Stimulated activated naive B cell treated with anti-CD40 and anti-IgM and Interleukin-4, amounts not matched to agents 10 μg/mL and 1 μg/mL and 100 μg/mL, for 72 hours (primary cell): ENCODE results near the gene CLDND2.

Experiments used
- ATAC-seq, 2 donors: fragments of 150-1000 bp; cut with Tn5 transposase; replicated peaks; 2 replicates each; pipeline ENCODE4 v1.10.0; 2021; ENCODE audit warnings: moderate library complexity in 1 of 2
- DNase-seq: peaks from one replicate; pipeline ENCODE4 v3.0.0; 2021
- H3K27ac Mint-ChIP-seq: one replicate; pipeline ENCODE4 v1.8.0; 2022; ENCODE audit warnings: mild to moderate bottlenecking, mixed read lengths
- H3K27me3 Mint-ChIP-seq, 2 donors: one replicate each; pipeline ENCODE4 v1.8.0; 2022; ENCODE audit warnings: mixed read lengths in 2 of 2
- H3K36me3 Mint-ChIP-seq, 2 donors: one replicate each; pipeline ENCODE4 v1.8.0; 2022; ENCODE audit warnings: mixed read lengths in 2 of 2, mild to moderate bottlenecking in 1 of 2
- H3K4me1 Mint-ChIP-seq, 2 donors: one replicate each; pipeline ENCODE4 v1.8.0; 2022; ENCODE audit warnings: mixed read lengths in 2 of 2, mild to moderate bottlenecking in 1 of 2
- H3K4me3 Mint-ChIP-seq, 2 donors: one replicate each; pipeline ENCODE4 v1.8.0; 2022; ENCODE audit warnings: mild to moderate bottlenecking in 2 of 2, mixed read lengths in 2 of 2, moderate library complexity in 1 of 2
- H3K9me3 Mint-ChIP-seq, 2 donors: one replicate each; pipeline ENCODE4 v1.8.0; 2022; ENCODE audit warnings: mixed read lengths in 2 of 2, mild to moderate bottlenecking in 1 of 2

The CLDND2 gene

DNA sequence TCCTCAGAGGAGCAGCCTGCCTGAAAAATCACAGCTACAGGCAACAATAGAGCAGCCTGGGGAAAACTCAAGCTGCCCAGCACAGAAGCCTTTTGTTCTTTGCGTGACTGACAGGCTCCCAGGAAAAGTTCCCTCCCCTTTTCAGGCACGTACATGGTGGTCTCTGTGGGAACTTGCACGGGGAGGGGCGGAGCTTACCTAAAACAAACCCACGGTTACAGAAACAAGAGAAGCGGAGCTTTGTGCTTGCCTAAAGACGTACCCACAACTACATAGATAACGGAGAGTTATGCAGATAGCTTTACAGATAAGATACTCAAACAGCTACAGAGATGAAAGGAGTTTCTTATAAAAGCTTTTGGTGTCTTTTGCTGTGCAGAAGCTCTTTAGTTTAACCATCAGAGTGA lies 14.1 kb downstream of the CLDND2 start:
- peaks cover 0 to 10% of the 10 kb centered on the region in 2 donors for H3K4me1 Mint-ChIP-seq
- H3K9me3 Mint-ChIP-seq, result no peaks in the 10 kb centered on the region
- no peak overlapping the region for H3K27ac Mint-ChIP-seq
- peaks cover 44 to 55% of the 10 kb centered on the region in 2 donors for H3K36me3 Mint-ChIP-seq
- H3K27me3 Mint-ChIP-seq, result no peaks in the 10 kb centered on the region
- no peak overlapping the region for H3K4me3 Mint-ChIP-seq
- DNase-seq (no peak), ATAC-seq (no peak)

DNA sequence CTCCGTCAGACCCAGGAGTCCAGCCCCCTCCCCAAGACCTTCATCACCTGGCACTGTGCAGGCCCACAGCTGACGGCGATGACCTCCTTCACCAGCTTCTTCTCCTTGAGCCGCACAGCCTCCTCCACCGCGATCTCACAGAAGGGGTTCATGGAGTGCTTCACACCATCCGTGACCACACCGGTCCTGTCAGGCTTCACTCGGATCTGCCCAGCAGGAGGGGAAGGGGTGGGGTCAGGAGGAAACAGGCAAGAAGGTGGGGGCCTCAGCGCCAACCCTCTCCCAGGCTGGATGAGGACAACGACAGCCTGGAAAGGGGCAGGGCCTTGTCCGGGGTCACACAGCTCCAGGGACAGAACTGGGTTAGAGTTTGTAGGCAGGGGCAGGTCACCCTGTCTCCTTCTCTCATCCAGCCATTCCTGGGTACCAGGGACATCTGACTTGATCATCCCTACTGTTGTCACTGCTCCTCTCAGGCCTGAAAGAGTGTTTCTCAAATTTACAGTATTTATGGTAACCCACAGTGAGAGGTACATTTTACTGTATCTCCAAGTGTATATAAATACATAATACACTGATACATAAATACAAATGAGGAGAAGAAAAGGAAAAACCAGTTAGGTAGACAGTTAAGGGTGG lies 14.6 kb downstream of the CLDND2 start:
- ATAC-seq (no peak), DNase-seq (no peak)
- H3K36me3 Mint-ChIP-seq, result peaks cover 45 to 51% of the 10 kb centered on the region in 2 donors
- no peak overlapping the region for H3K4me3 Mint-ChIP-seq
- H3K27me3 Mint-ChIP-seq, result no peaks in the 10 kb centered on the region
- H3K9me3 Mint-ChIP-seq, result no peaks in the 10 kb centered on the region
- peaks cover 0 to 5% of the 10 kb centered on the region in 2 donors for H3K4me1 Mint-ChIP-seq
- peak overlapping the region; percentile 56 for H3K27ac Mint-ChIP-seq

- Mint-ChIP-seq H3K4me1 (peaks cover 0 to 4% of the 10 kb centered on the region in 2 donors), H3K9me3 (no peaks in the 10 kb centered on the region), H3K4me3 (no peak overlapping the region), H3K27ac (no peak overlapping the region), H3K36me3 (peaks cover 41 to 48% of the 10 kb centered on the region in 2 donors), H3K27me3 (no peaks in the 10 kb centered on the region)
- no peak for ATAC-seq
- no peak for DNase-seq
Measured at GRCh38 chr19:51352783-51353360, 15.9 kb downstream of the CLDND2 start.

GRCh38 chr19:51351266-51351990 lies 17.4 kb downstream of the CLDND2 start:
- Mint-ChIP-seq H3K36me3 (peaks cover 48 to 51% of the 10 kb centered on the region in 2 donors), H3K4me3 (no peak overlapping the region)

GRCh38 chr19:51347209-51347928 lies 21.4 kb downstream of the CLDND2 start:
- ATAC-seq (no peak), DNase-seq (no peak)
- Mint-ChIP-seq H3K27ac (no peak overlapping the region), H3K36me3 (peaks cover 45 to 49% of the 10 kb centered on the region in 2 donors), H3K4me1 (peaks cover 26 to 45% of the 10 kb centered on the region in 2 donors), H3K9me3 (no peaks in the 10 kb centered on the region), H3K4me3 (no peak overlapping the region), H3K27me3 (no peaks in the 10 kb centered on the region)

More at GRCh38 chr19:51351266-51351990, 17.4 kb downstream of the CLDND2 start:
- ATAC-seq (no peak), DNase-seq (no peak)
- Mint-ChIP-seq H3K27ac (no peak overlapping the region), H3K4me1 (peaks cover 2 to 10% of the 10 kb centered on the region in 2 donors), H3K9me3 (no peaks in the 10 kb centered on the region), H3K27me3 (no peaks in the 10 kb centered on the region)

DNA sequence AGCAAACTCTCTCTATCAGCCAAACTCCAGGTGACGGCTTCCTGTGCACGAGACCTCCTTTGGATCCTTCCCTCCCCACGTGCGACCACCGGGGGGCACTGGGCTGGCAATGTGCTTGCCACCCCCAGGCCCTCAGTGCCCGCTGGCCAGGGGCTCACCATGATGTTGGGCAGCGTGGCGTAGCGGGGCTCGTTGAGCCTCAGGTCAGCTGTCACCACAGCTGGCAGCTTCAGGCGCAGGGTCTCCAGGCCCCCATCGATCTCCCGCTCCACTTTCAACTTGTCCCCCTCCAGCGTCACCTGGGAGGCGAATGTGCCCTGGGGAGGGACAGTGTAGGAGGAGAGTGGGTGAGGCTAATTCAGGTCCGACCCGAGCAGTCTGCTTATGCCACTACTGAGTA lies 22.1 kb downstream of the CLDND2 start:
- ATAC-seq (no peak), DNase-seq (no peak)
- Mint-ChIP-seq H3K27ac (no peak overlapping the region), H3K4me3 (no peak overlapping the region), H3K4me1 (peaks cover 29 to 51% of the 10 kb centered on the region in 2 donors), H3K9me3 (no peaks in the 10 kb centered on the region), H3K36me3 (peaks cover 39 to 43% of the 10 kb centered on the region in 2 donors), H3K27me3 (no peaks in the 10 kb centered on the region)

DNA sequence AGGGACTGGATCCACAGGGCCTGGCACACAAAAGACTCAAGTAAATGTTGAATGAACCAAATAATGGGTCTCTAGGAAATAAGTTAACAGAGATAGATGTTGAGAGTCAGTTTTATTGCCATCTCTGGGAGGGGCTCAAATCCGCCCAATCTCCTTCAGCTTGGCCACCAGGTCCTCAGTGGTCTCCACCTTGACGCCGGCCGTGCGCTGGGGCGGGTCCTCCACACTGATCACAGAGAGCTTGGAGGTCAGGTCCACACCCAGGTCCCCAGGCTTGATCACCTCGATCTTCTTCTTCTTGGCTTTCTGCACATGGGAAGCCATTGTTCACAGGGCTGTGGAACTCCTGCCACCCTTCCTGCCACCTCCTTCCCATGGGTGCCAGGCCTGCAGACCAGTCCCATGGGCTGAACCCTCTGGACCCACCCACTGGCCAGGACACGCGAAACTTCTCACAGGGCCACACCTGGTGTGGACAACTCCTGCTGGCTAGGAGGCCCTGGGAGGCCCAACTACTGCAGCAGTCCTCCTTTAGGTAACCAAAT lies 23.7 kb downstream of the CLDND2 start:
- Mint-ChIP-seq H3K9me3 (no peaks in the 10 kb centered on the region), H3K36me3 (peaks cover 24 to 33% of the 10 kb centered on the region in 2 donors), H3K27ac (peak overlapping the region; percentile 84), H3K4me3 (peak overlapping the region; percentile 58 to 69), H3K27me3 (no peaks in the 10 kb centered on the region), H3K4me1 (peaks cover 35 to 64% of the 10 kb centered on the region in 2 donors)
- ATAC-seq, result no peak
- no peak for DNase-seq

DNA sequence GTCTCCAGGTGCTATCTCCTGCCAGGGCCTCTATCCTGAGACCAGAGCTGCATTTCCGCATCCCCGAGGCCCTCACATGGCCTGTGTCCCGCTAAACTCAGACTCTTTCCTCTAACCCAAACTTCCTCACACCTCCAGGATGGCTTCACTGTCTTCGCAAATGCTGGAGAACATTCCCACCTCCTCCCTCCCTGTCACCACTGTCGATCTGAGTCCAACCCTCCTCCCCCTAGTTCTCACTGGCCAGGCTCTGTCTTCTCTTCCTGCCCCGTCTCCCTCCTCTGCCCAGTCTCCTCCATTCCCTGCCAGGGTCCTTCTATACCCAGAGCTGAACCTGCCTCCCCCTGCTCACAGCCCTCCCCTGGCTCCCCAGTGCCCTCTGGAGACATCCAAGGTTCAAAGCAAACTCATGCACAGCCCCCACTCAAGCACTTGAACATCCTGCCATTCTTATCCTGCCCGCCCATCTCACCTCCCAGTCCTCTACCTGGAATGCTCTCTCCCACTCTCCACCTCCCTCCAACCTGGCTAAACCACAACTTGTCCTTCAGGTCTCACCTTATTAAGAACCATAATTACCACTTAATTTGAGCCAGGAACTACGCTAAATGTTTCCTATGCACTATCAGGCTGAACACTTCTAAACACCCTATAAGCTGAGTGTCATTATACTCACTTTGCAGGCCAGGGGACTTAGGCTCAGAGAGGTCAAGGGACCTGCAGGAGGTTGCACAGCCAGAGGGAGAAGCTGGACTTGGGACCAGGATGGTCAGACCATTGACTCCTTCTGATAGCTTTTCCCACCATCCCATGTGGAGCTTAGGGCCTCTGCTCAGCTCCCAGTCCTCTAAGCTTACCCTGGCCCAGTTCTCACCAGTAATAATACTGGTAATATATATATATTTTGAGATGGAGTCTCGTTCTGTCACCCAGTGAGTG lies 25.9 kb downstream of the CLDND2 start:
- Mint-ChIP-seq H3K27ac (peak overlapping the region; percentile 77), H3K4me1 (peaks cover 45 to 77% of the 10 kb centered on the region in 2 donors), H3K9me3 (no peaks in the 10 kb centered on the region), H3K27me3 (no peaks in the 10 kb centered on the region), H3K36me3 (peaks cover 20 to 25% of the 10 kb centered on the region in 2 donors), H3K4me3 (no peak overlapping the region)
- ATAC-seq (no peak), DNase-seq (no peak)

GRCh38 chr19:51341976-51342580 lies 26.7 kb downstream of the CLDND2 start, which contains the start of gene VSIG10L:
VSIG10L (minus strand) TSS chr19:51342139; CDS start chr19:51342124, 15 bp downstream.
- DNase-seq (no peak), ATAC-seq (no peak)
- Mint-ChIP-seq H3K27me3 (no peaks in the 10 kb centered on the region), H3K36me3 (peaks cover 15 to 19% of the 10 kb centered on the region in 2 donors), H3K27ac (peak within 1 kb of the TSS; percentile 83), H3K4me3 (peak within 1 kb of the TSS; percentile 78 to 94), H3K4me1 (peaks cover 45 to 72% of the 10 kb centered on the region in 2 donors), H3K9me3 (no peaks in the 10 kb centered on the region)

DNA sequence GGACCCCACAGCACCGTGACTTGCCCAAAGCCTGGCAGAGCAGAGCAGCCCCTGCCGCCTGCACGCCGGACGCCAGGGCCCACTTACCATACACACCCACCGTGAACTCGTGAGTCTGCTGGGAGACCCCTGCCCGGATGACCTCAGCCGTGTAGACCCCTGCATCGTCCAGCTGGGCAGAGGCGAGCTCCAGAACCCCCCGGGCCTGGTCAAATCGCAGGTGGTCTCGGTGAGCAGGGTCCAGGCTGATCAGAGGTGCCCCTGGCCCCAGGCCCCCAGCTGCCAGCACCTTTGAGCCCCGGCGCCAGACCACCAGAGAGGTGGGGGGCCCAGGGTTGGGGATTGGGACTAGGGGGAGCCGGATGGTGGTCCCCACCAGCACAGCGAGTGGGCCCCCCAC lies 27.7 kb downstream of the CLDND2 start:
- H3K4me1 Mint-ChIP-seq, result peaks cover 42 to 64% of the 10 kb centered on the region in 2 donors
- no peaks in the 10 kb centered on the region for H3K9me3 Mint-ChIP-seq
- ATAC-seq (no peak), DNase-seq (no peak)
- H3K27me3 Mint-ChIP-seq, result no peaks in the 10 kb centered on the region
- H3K4me3 Mint-ChIP-seq, result peak overlapping the region; percentile 78 to 94
- H3K36me3 Mint-ChIP-seq, result peaks cover 12 to 13% of the 10 kb centered on the region in 2 donors
- peak overlapping the region; percentile 83 for H3K27ac Mint-ChIP-seq

DNA sequence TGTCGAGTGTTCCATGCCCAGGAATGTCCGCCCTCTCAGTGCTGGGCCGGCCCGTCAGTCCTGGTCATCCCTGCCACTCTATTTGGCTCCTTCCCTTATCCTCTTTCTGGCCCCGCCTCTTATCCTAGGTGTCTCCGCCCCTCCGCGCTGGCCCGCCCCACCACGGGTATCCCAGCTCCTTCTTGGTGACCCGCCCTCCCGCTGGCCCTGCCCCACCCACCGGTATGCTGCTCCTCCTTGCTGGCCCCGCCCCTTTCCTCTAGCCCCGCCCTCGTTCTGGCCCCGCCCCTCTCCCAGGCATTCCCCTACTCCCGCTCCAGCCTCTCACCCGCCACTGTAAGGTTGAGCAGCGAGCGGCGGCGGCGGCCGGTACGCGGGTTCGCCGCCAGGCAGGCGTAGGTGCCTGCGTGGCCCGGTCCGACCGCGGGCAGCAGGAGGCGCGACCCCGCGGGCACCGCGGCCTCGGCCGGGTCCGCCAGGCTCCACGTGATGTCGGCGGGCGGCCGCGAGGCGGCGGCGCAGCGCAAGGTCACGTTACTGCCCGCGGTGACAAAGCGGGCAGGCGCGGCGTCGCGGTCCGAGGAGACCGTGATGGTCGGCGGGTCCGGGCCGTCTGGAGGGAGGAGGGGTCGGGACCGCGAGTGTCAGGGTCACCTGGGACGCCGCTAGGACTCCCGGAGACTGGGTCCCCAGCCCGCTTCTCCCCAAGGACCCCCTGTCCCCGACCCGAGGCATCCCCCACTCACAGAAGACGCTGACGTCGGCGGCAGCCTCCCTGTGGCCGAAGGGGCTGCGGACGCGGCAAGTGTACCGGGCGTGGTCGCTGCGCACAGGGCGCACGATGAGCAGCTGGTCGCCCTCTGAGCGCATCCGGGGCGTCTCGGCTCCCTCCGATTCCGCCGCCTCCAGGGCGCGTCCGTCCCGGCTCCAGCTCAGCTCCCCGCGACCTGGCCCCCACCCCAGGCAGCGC lies 28.8 kb downstream of the CLDND2 start:
- ATAC-seq (peak; percentile 75 to 83), DNase-seq (peak; percentile 92)
- no peaks in the 10 kb centered on the region for H3K9me3 Mint-ChIP-seq
- peak overlapping the region; percentile 9 for H3K27ac Mint-ChIP-seq
- peaks cover 5% of the 10 kb centered on the region in 2 donors for H3K27me3 Mint-ChIP-seq
- peaks cover 37 to 58% of the 10 kb centered on the region in 2 donors for H3K4me1 Mint-ChIP-seq
- H3K4me3 Mint-ChIP-seq, result peak overlapping the region; percentile 91 to 94
- peaks cover 6 to 8% of the 10 kb centered on the region in 2 donors for H3K36me3 Mint-ChIP-seq

DNA sequence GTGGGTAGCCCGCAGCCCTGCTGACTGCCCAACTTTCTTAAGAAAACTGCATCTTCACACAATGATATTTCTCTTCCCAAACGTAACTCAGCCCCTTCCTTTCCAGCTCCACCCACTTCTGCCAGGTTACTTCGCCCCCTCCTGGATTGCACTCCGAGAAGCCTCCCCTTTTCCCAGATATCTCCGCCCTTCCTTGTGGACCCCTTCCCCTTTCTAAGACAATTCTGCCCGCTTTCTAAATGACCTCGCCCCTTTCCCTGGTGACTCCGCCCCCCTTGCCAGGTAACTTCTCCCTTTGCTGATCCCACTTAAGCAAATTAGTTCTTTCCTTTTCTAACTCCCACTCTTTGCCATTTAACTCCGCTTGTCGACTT lies 29.5 kb downstream of the CLDND2 start:
- peaks cover 11% of the 10 kb centered on the region in 2 donors for H3K27me3 Mint-ChIP-seq
- peak overlapping the region; percentile 84 for H3K27ac Mint-ChIP-seq
- no peaks in the 10 kb centered on the region for H3K9me3 Mint-ChIP-seq
- peak overlapping the region; percentile 91 to 94 for H3K4me3 Mint-ChIP-seq
- peak; percentile 5 to 10 for ATAC-seq
- H3K4me1 Mint-ChIP-seq, result peaks cover 32 to 51% of the 10 kb centered on the region in 2 donors
- H3K36me3 Mint-ChIP-seq, result peaks cover 2 to 4% of the 10 kb centered on the region in 2 donors
- no peak for DNase-seq
